OCI-M1 (cell line): Measurements from ENCODE around the gene GTF2F2.
A peak's percentile ranks its signal among the peaks of the same experiment; 100 is the strongest.

Experiments used
- DNase-seq: peaks from one replicate; lab custom pipeline; 2025; lab: John Stamatoyannopoulos, UW

The GTF2F2 gene

DNA sequence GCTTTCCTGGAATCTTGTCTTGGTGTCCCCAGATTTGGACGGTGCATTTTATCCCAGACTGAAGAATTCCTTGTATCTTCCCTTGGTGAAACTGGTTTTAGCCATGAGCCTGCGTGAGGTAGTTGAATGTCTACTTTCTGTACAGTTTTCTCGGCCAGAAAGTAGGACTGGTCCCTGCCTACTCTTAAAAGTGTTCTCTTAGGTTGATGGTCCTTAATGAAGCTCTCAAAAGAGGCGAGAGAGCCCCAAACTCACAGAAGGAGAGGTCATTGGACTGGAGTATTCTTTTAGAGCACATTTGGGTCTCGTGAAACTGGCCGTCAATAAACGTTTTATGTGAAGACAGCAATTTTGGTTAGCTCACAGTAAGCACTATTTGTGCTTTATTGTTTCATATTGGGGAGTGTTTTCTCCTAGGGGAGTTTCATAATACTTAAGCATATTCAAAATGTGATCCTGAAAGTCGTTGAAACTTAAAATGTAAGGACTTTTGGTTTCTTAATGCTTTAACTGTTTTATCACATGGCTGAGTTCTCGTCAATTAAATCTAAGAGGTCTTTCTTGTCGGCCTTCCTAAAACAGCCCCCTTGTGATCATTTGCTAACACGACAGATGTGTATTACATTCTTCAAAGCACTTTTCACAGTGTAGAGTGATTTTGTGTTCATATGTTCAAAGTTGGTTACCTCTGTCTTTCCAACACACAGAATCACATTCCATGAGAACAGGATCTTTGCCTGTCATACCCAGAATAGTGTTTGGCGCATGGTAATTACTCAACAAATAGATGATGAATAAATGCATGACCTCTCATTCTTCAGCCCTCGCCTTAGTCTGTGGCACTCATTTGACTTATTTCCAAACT is 889 bp downstream of the GTF2F2 start:
- DNase-seq, result peak; percentile 50

DNA sequence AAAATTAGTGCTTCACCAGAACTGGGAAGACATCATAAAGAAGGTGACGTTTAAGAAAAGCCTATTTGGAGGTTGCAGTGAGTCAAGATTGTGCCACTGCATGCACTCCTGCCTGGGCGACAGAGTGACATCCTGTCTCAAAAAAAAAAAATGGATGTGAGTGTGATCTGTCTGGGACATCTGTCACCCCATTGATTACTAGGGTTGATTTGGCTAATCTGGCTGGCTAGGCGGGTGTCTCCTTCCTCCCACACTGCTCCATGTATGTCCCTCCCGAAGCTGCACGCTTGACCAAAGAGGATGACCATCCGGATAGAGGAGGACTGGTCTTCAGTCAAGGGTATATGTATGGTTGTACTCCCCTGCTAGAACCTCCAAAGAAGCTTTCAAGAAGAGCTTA is 2.6 kb downstream of the GTF2F2 start:
- DNase-seq, result no peak

GRCh38 chr13:45132369-45133064 is 12.2 kb downstream of the GTF2F2 start:
- no peak for DNase-seq

GRCh38 chr13:45133396-45134118 is 13.2 kb downstream of the GTF2F2 start:
- DNase-seq, result no peak

GRCh38 chr13:45136741-45137504 is 16.6 kb downstream of the GTF2F2 start:
- DNase-seq, result no peak

GRCh38 chr13:45137526-45137925 is 17.2 kb downstream of the GTF2F2 start:
- DNase-seq, result peak; percentile 50

DNA sequence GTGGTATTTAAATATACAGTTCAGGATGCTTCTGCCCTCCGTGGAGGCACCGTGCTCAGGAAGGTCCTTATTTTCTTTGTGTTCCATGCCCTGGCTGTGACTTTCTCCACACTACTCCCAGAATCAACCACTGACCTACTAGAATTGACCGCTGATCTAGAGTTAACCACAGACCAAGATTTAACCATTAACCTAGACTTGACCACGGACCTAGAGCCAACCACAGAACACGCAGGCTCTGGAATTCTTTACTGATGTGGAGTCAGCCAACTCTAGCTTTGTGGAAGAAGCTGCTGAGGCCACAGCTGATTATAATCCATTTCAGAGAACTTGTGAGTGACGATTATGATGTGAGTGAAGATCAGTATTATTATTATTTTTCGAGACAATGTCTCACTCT is 18.0 kb downstream of the GTF2F2 start:
- no peak for DNase-seq

DNA sequence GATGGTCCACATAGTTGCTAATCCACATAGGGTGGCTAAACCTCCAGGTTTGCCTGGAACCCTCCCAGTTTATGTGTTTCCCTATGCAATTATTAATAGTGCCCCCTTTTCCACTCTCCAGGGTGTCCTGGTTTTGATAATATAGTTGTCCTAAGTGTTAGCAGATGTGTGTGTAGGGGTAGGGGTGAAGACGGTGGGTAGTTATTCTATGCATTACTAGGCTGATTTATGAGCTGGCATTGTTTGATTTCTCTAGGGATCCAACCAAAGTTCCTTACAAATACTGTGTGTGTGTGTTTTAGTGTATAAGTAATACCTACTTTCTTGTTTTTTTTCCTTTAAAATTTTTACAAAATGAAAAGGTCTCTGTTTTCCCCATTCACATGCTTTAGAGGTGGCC is 21.1 kb downstream of the GTF2F2 start:
- DNase-seq, result no peak

DNA sequence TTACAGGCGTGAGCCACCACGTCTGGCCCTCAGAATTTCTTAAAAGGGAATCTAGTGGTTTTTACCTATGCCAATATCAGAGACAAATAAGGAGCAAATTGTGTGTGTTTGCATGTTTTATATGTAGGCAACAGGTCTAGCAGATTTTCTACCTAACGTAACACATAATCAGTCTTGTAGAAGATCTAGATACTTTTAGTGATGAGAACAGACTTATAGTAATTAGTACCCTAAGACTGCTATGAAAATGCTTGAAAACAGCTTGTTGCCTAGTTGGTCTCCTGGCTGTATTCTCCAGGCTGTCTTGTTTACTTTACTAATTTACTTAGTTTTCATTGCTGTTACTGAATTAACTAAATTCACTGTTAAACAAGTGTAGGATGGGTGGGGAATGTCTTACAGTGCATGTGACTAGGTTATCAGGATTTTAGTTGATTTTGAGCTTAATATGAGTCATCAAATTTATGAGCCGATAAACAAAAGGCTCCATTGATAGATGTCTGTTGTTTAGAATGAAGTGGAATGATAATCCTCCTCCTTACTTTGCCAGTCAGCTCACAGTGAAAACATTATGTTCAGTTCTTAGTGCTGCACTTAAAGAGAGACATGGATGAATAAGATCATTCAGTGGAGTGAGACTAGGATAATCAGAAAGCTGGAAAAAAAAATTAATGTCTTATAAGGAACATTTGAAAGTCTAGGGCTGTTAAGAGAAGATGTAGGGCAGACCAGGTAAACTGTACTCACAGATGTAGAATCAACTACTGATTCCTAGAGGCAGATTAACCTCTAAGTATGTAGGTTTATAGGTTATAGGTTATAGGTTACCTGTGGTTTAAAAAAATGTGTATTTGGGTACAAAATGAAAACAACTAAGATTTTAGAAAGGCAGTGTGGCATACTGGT is 22.4 kb downstream of the GTF2F2 start:
- peak; percentile 35 for DNase-seq

DNA sequence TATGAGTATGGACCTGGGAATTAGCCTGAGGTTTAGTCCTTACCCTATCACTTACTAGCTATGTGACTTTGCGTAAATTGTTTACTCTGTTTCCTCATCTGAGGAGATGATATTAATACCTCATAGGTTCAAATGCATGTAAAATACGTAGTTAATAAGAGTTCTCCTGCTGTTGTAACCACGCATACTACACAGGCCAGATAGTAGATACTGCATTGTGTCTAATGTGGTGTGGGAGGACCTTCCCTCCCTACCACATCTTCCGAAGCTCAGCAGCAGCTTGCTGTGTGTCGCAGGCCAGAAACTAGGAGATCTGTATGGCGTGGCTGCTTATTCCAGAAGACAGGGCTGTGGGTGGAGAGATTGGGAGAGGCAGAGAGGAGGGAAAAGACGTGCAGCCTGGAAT is 23.0 kb downstream of the GTF2F2 start:
- DNase-seq, result no peak

- no peak for DNase-seq
These were observed 29.7 kb downstream of the GTF2F2 start for GRCh38 chr13:45149964-45150363.

- peak; percentile 57 for DNase-seq
These were observed 36.5 kb downstream of the GTF2F2 start for GRCh38 chr13:45156565-45157361.

DNA sequence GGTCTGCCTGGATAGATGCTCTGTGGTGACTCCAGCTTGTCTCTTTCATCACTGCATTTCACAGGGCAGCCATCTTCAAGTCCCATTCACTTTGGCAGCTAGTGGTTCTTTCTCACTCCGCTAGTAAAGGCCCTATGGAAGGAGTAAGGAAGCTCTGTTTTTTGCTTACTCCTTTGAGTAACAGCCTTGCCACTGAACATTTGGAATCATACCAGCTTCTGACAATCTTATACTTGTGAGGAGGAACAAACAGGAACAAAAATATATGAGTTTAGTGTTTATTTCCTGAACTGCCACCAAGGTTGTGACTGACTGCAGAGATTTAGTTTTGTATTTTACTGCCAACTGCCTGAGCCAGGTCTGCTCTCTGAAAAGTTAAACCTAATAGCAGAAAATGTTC is 41.9 kb downstream of the GTF2F2 start:
- no peak for DNase-seq

GRCh38 chr13:45162821-45163220 is 42.5 kb downstream of the GTF2F2 start:
- no peak for DNase-seq

DNA sequence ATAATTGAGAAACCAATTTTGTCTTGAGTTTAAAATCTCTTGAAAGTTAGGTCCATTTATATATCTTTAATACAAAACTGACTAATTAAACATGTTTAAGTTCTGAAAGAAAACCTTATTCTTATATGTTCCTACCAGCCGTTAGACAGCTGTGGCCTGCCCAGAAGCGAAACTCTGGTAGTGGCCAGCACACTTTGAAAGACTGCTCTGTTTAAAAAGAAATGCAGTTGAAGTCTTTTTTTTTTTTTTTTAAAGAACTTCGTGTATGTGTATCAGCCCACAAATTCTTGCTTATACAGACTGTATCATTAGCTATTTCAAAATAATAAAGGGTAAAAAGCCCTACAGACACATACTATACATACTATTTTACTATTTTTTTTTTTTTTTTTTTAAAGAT is 46.5 kb downstream of the GTF2F2 start:
- DNase-seq, result no peak

DNA sequence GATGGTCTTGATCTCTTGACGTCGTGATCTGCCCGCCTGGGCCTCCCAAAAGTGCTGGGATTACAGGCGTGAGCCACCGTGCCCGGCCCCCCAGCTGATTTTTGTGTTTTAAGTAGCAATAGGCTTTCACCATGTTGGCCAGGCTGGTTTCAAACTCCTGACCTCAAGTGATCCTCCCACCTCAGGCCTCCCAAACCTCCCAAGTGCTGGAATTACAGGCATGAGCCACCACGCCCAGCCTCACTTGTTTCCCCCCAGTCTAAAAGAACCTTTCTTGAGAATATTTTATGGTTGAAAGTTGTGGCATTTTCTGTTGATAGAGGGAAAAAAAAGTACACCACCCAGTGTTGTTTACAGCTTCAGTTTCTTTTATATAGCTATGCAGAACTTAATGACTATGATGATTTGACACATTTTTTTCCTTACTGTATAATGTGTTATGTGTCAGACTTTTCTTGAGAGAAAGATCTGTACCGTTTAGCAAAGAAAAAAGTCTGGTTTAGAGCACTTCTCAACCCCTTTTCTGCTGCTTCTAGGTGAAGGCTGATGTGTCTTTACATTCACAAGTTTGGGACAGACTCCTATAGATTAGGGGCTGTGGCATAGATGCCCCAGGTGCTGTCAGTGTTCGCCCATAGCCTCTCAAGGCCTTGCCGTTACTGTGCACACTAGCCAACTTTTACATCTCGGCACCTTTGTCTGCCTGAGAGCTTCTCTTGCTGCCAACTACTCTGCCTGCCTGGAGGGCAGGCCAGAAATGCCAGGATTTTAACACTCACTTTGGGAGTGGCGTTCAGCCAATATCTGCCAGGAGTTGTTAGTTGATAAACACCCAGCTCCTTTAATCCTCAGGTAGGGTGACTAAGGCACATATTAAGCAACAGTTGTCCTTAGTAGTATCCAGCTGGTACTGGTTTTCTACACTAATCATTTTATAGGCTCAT is 47.6 kb downstream of the GTF2F2 start:
- peak; percentile 52 for DNase-seq

DNA sequence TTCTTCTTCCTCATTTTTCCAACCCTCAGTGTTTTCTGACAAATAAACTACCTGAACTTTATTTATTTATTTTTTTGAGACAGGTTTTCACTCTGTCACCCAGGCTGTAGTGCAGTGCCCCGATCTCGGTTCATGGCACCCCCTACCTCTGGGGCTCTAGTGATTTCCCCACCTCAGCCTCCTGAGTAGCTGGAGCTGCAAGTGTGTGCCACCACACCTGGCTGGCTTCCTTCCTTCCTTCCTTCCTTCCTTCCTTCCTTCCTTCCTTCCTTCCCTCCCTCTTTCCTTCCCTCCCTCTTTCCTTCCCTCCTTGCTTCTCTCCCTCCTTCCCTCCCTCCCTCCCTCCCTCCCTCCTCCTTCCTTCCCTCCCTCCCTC is 48.2 kb downstream of the GTF2F2 start:
- no peak for DNase-seq

DNA sequence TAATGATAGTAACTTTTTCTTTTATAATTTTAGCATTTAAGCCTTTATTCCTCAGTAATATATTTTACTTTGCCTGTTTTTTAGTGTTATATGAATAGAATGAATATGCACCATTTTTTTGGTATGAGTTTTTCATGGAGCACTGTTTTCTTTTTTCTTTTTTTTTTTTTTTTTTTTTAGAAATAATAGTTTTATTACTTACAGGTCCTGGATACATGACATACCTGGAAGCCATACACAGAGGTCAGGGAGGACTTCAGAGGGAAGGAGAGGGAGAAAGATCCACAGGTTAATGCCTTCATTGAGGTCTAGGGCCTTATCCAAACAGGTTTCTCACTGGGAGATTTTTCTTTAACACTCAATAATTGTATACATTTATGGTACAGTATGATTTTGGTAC is 54.2 kb downstream of the GTF2F2 start:
- no peak for DNase-seq
